G401 (cell line): ENCODE results near the gene TOMM40L. TPM values are rescaled to one million over a fixed set of nuclear protein-coding genes. Genes with fewer than 3 reads are reported as not detected.

ENCODE experiments used
- DNase-seq: peaks from one replicate; pipeline ENCODE4 v3.0.0-alpha.2; 2015; ENCODE audit warnings: low spot score
- in situ Hi-C: cut with HindIII; loops from 2 replicates; pipeline ENCODE4 v1.10.0; 2016; ENCODE audit warnings: low sequenced_read_pairs, mixed read lengths
- total RNA-seq: library from RNA; depleted of rRNA; stranded (reverse); fragments of >200 nt; shearing (Covaris generic); gene quantifications from 2 replicates; pipeline ENCODE4 v1.2.3, GENCODE V29; 2014; rRNA removed

TOMM40L gene
- 24.2 and 37.4 TPM in 2 replicates for total RNA-seq

DNA sequence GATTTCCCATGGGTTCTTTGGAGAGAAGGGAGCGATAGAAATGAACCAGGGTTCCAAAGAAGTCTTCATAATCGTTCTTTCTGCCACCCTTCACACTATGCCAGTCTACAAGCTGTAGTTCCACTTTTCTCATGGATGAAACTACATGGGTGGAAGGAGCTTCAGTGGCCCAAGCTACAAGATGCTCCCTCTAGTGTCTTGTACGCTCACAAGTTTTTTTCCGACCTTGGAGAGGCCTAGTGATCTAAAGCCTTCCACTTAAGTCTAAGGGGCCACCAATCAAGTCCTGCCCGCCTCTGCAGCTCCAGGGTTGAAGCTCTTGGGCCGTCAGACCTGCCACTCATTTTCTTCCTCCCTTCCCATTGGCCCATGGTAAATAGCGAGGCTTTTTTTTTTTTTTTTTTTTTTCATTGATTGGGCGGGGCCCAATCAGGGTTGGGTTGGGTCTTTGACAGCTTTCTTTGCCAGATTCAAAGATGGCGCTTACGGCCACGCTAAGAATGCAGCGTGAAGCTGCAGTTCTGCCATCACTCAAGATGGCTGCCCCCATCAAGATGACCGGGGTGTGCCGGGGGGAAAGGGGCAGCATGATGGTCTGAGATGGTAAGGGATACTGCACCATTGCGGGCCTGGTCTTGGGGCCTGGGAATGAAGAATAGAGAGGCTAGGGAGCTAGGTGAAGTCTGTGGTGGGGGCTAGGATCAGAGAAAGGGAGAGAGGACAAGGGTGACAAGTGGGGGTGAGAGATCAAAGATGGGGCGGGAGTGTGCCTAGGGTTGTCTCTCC is at the start of gene TOMM40L:
Gene TOMM40L (plus strand): TSS at position 527 of the 786 bp plus-strand sequence. CDS start 430 bp downstream, outside the sequence.
- in situ Hi-C loops: no loop called here
- peak; percentile 99 for DNase-seq

DNA sequence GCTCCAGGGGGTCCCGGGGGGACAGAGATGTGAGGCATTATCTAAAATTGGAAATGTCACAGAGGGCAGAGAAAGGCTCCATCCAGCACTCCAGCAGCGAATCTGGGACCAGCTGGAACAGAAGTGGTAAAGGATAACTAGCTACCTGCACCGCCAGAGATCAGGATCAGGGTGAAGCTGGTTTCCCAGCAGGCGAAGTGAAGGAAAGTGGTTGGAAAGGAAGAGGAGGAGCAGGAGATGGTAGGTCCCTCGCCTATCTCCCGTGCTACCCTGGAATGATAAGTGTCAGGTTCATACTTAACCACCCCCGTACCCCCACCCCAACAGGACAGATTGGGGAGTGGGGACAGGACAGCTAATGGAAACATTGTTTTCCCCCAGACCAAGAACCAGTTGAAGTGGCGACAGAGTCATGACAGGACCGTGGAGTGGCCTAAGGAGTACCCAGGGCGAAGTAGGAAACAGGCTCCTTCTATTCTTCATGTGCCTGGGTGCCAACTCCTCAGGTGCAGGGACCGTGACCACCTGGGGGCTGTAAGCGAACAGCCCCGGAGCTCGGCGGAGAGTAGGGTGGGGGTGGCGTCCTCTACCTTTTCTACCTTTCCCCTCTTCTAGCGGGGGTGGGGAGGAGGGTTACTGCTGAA is 49.3 kb upstream of the TOMM40L start:
- in situ Hi-C loops: no loop called here
- no peak for DNase-seq

DNA sequence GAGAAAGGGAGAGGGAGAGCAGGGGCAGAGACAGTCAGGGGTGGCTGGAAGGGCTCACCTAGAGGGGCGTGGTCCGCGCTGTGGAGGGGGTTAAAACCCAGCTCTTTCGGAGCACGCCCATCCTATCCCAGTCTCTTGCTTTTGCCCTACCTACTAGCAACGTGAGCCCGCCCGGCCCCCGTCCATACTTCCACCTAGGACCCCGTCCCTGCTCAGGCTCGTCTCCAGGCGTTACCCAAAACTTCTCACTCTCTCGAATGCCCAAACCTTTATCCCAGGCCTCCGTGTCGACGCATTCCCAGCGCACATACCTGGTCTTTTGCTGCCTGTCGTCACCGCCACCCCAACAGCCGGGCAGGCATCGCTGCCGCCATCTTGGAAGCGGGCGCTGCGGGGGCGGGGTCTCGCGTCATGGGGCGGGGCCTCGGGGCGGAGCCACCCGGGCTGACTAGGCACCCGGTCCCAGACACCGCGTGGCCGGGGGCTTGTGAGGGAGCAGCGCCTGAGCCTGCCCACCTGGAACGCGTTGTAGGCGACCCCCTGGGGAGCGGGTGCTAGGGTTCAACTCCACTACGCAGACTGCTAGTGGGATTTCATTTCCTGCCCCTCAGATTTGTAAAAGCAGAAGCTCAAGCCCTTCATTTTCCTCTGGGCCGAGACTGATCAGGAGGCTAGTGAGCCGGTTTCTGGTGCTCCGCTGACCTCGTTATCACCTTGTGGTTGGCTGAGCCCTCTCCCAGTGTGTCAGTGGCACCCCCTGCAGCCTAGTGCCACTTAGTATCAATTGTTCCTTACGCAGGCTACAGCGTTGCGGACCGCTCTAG is 48.5 kb upstream of the TOMM40L start, which contains the start of gene B4GALT3:
Gene B4GALT3 (minus strand): TSS at position 396 of the 824 bp plus-strand sequence. CDS start 1,447 bp downstream, outside the sequence.
- DNase-seq: peak; percentile 86
- in situ Hi-C loops: no loop called here

DNA sequence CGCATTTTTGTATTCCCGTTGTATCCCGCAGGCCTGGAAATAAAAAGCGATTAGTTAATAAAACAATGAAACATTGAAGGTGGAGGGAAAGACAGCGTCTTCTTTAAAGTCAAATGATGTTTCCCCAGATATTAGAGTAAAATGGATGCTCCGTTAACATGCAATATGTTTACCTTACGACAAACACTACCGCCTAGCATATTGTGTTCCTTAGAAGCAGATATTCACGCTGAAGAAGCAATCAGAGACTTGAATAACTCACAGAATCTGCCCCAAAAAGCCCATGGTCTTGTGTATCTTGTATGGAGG is 48.0 kb upstream of the TOMM40L start:
- in situ Hi-C loops: no loop called here
- DNase-seq: no peak

DNA sequence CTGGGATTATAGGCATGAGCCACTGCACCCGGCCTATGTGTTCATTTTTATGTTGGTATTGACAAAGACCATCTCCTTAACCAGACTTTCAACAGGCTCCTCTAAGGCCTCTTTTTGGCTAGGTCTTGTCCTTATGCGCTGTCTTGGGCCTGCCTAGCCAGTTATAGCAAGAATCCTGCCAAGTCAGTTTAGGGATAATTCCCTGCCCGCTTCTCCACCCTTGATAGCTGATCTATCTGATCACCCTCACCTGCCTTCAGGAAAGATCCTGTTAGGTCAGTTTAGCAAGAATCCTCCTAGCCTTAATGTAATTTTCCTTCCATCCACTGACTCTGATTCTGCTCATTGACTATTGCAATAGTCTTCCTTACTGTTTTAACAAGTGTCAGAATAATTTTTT is 46.2 kb upstream of the TOMM40L start:
- in situ Hi-C loops: no loop called here
- no peak for DNase-seq

DNA sequence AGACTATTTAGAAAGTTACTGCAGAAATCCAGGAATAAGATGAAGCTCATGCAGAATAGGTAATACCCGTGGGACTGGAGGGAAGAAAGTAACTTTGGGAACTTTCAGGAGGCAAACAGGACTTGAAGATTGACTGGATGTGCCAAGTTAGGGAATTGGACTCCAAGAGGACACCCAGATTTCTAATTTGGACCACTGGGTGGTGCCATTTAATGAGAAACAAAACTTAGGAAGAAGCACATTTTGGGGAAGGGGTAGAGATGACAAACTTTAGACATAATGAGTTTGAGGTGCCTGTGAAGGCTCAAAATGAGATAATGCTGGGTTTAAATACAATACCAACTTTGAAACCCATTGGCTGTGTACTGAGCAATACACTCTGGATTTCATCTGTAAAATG is 45.2 kb upstream of the TOMM40L start:
- no peak for DNase-seq
- in situ Hi-C loops: no loop called here

DNA sequence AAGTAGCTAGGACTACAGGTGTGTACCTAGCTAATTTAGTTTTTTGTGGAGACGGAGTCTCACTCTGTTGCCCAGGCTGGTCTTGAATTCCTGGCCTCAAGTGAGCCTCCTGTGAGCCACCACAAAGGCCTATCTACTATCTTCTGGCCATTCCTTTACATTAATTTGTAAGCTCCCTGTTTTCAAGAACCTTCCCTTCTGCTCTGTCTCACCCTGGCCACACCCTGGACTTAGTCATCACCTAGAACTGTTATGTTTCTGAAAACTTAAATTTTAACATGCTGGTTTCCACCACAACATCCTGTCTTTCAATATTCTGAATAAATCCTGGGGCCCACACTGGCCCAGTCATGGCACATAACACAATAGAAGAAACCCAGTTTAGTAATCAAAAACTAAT is 43.6 kb upstream of the TOMM40L start:
- DNase-seq: no peak
- in situ Hi-C loops: no loop called here

DNA sequence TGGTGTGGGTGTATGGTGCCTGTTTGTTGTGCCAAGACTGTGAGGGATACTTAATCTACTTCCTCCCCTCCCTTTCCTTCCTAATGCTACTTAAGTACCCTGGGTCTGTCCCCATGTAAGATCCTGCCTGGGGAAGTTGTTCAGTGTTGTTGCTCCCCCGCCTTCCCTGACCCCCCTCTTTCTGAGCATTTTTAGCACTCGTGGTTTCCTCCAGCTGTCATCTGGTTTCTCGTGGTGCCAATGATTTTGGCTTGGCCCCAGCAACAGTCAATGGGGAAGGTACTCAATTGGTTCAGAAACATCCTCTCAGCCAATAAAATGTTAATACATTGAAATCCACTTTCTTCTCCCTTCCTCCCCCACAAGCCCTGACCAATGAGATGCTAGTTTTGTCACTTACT is 40.6 kb upstream of the TOMM40L start:
- in situ Hi-C loops: no loop called here
- peak; percentile 70 for DNase-seq

DNA sequence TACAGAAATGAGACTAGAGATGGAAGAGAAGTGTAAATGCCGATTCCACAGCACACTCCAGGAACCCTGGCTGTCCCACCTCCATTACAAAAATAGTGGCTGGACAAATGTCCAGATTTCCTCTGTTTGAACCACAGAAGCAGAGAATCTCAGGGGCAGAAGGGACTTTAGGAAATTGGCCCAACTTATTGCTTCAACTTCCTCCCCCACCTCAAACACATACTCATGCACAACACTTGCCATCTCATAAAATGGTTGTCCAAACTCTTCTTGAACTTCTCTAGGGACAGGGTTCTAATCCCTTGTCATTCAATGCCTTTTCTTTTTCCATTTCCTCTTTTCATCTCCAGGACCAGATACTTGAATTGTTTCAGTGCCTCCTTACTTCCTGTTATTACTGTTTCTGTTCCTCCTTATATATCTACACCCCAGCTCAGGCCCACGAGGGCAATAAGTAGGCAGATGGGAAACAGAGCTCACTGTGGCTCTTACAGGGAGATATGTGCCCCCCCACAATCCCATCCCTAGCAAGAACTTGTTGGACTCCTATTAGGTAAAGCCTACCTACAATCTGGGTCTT is 40.0 kb upstream of the TOMM40L start:
- DNase-seq: no peak
- in situ Hi-C loops: no loop called here

DNA sequence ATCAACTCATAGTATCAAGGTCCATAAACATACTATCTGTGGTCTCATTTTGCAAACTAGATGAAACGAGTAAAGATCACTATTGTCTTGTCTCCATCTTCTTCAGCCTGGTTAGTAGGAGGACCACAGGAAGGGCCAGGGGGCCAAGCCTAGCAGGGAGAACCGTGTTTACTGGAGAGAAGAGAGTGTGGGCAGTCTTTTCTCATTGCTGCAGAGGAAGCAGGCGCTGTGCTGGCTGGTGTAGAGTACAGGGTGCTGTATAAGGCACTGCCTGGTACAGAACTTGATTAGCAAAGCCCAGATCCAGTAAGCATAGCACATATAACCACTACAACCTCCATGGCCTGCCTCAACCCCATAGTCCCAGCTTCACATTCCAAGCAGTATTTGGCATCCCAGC is 38.5 kb upstream of the TOMM40L start:
- in situ Hi-C loops: no loop called here
- DNase-seq: no peak

DNA sequence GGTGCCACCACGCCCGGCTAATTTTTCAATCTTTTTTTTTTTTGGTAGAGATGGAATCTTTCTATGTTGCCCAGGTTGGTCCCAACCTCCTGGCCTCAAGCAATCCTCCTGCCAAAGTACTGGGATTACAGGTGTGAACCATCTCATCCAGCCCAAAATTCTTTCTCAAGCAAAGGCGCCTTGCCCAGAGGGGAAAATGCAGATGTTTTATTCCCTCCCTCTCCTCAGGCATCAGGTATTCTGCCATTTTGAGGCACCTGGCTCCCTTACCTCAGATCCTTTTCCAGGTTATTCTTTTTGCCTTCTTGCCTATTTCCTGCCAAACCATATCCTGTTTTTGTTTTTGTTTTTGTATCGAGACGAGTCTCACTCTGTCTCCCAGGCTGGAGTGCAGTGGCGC is 37.5 kb upstream of the TOMM40L start:
- in situ Hi-C loops: no loop called here
- DNase-seq: no peak

DNA sequence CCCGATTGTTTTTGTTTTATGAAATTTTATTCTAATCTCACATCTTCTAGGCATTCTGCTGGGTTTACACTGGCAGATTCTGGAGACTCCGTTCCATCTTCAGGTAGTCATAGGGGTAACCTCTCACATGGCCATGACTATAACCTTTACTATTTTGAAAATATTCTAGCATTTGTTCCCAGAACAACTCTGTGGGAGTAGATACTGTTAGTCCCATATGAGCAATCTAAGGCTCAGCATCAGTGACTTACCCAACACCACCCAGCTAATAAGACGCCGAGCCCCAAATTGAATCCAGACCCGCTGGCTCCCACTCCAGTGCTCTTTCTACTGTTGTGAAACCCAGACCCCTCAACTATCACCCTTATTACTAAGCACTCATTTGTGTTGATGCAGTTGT is 36.8 kb upstream of the TOMM40L start:
- DNase-seq: no peak
- in situ Hi-C loops: no loop called here

DNA sequence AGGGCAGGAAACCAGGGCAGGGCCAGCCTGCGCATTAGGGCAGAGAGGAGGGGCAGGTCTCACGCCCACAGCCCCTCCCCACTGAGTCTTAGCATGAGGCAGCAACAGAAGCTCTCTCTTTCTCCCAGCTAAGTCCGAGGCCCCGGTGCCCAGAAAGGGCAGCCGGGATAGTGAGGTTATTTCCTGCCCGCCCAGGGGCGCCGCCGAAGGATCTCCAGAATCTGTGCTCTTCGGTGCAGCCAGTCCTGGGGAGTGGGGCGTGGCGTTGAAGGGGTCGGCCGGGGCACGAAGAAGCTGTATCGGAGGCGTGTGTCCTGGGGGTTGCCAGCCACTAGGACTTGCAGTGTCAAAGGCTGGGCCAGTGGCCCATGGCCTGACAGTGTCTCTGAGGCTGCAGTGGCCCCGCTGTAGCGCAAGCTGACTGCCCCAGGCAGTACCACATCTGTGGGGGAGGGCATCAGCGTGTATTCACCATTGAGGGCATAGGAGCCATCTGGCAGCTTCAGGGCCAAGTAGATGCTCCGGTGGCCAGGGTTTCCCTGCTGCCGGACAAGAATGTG is 34.8 kb upstream of the TOMM40L start:
- in situ Hi-C loops: no loop called here
- no peak for DNase-seq

DNA sequence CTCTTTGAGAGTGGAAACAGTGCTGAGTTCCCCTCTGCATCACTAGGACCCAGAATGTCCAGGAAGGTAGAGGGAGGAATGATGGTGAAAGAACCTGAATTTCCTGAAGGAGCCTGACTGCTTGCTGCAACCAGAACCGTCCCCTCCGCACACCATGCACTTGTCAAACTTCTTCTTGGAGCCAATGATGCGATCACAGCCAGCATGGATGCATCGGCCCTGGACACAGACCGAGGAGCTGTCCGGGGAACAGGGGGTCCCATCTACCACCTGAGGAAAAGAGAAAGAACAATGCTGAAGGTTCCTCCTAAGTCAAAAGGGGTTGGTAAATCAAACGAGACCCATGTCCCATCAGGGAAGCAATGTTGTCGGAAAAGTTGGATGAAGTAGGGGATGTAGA is 33.9 kb upstream of the TOMM40L start:
- in situ Hi-C loops: no loop called here
- DNase-seq: no peak

DNA sequence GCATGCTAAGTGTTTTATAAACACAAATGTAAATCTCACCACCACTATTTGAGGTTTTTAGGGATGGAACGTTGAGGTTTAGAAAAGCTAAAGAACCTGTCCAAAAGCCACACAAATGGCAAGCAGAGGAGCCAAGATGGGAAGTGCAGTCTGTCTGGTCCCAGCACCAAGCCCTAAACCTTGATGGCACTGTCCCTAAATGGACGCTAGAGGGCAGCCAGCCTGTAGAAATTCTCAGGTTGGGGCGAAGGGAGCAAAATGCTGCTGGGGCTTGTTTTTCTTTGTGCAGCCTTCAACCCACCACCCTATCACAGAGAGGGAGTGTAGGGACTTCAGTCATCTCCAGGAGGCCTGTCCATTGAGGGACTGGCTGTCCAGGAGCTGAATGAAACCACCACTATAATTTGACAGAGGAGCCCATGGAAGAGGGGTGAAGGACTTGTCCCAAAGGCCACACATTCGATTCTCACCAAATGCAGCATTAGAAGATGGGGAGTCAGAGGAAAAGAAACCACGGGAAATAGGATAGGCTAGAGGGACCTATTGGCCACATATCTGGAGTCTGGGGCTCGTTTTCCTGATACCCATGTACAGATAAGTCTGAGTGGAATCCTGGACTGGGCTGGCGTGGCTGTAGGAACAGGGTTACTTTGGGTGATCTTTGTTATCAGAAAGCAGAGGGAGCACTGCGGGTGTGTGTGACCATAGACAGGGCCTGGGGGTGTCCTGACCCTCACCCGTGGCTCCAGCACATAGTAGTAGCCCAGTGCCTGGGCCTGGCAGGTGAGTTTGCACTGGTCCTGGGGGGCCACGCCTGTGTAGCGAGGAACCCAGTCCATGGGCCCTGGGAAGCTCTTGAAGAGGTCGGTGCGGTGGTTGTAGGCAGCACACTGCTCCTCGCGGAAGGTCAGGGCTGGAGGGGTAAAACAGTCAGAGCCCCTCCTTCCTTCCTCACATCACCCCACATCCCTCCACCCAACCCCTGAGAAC is 33.1 kb upstream of the TOMM40L start:
- peak; percentile 77 for DNase-seq
- in situ Hi-C loops: no loop called here

DNA sequence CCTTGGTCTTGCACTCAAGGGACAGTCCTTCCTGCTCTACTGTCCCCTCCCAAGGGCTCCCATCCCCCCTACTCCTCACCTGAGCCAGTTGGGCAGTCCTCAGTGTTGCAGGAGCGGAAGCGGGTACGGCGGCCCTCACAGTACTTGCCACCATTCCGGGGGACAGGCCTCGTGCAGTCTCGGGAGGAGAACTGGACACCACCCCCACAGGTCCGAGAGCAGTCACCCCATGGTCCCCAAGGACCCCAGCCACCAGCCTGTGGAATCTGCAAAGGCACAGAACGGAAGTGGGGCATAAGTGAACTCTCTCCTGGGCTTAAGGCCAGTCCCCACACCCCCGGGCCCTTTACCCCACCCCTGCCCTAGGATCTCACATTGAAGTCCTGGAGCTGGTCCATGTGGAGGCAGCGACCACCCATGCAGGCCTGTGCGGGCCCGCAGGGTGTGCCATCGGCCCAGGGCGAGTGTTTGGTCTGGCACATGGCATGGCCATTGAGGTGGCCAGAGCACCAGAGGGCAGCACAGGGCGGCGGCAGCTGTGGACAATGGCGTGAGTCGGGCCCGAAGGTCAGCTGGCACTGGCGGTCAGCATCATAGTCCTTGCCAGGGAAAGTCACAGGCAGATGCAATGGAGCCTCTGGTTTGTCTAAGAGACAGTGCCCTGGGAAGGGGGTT is 32.2 kb upstream of the TOMM40L start:
- DNase-seq: no peak
- in situ Hi-C loops: no loop called here

DNA sequence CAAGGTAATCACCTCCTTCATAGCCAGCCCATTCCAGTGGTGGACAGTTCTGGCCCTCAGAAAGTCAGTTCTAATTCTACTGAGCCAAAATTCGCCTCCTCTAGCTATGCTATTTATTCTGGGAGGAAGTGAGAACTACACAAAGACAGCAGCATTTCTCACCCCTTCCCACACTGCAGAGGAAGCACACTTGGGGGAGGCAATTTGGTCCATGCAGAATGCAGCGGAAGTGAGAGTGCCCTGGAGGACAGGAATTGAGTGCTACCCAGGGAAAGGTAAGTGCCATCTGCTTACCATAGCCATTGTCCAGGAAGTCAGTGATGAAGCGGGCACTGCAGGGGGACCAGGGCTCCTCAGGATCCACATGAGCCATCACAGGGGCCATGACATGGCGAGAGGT is 30.7 kb upstream of the TOMM40L start:
- in situ Hi-C loops: no loop called here

DNA sequence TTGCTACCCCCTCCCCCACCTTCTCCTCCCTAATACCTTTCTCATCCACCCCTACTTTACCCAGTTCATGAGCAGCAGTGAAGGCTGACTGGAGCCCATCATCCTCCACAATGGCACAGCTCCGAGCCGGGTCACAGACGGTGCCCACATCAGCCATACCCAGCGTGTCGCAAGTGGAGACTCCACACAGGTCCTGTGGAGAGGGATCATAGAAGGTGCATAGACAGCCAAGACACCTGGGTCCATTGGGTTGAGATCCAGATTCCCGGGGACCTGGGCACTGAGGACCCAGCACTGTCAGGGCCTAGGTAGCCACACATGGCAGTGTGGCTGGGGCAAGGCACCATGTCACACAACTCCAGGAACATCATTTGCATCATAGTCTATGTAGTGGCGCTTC is 29.7 kb upstream of the TOMM40L start:
- in situ Hi-C loops: no loop called here
- DNase-seq: no peak

More for the DNA sequence above, 30.7 kb upstream of the TOMM40L start:
- no peak for DNase-seq
